GM12878 (cell line): ENCODE results near the gene PABPC1L2A. TPM values are rescaled to one million over a fixed set of nuclear protein-coding genes. Genes with fewer than 3 reads are reported as not detected.
"Not testable (repeated sequence)": the region's sequence is repeated elsewhere in the genome, so short reads cannot be mapped to it uniquely, and the experiment has no call there.

ENCODE experiments used
- ATAC-seq: fragments of 200-7000 bp; cut with Tn5 transposase; 3 replicates; pipeline ENCODE4 v1.9.1; 2020; ENCODE audit warnings: mild to moderate bottlenecking, moderate library complexity
- BruUV-seq: library from RNA; stranded (reverse); fragments of 400-500 nt; replicated peaks from 2 replicates; lab custom pipeline; 2021; lab: Mats Ljungman, UMichigan
- CTCF ChIA-PET: fragments of 300-600 bp; sonication (Branson Sonifier 250); formaldehyde crosslinking; extraction: SDS; loops from one replicate; lab custom pipeline; 2021; ENCODE audit warnings: inconsistent platforms; lab: Yijun Ruan, JAX
- POLR2A ChIA-PET: fragments of 350-600 bp; formaldehyde crosslinking; extraction: SDS; loops from one replicate; lab custom pipeline; 2021; ENCODE audit warnings: inconsistent platforms; lab: Charles Lee
- RAD21 ChIA-PET: fragments of 300-600 bp; sonication (Branson Sonifier 250); formaldehyde crosslinking; loops from one replicate; lab custom pipeline; 2023; ENCODE audit warnings: antibody characterized with exemption; ENCODE audit not compliant: unreplicated experiment; lab: Charles Lee
- SMC1A ChIA-PET: fragments of 300-600 bp; sonication (Branson Sonifier 250); formaldehyde crosslinking; loops from one replicate; lab custom pipeline; 2023; ENCODE audit not compliant: unreplicated experiment, uncharacterized antibody; lab: Charles Lee
- DNase-seq: peaks from one replicate; pipeline ENCODE4 v3.0.0-alpha.2; 2011; ENCODE audit warnings: low read depth, low spot score
- FAIRE-seq: peaks from 3 replicates; lab custom pipeline; 2011; peaks lifted over from hg19 to GRCh38; lab: Jason Lieb, UNC
- H2AFZ ChIP-seq: 2 replicates; pipeline ENCODE4 v1.6.0; 2011; ENCODE audit warnings: low read depth, low read length, control low read depth; ENCODE audit not compliant: control insufficient read depth
- H3K27ac ChIP-seq: 2 replicates; pipeline ENCODE4 v1.5.1; 2011; ENCODE audit warnings: control low read depth; ENCODE audit not compliant: control insufficient read depth, insufficient read depth
- H3K27me3 ChIP-seq, 2 experiments: replicated peaks in 1 of 2; 2 replicates each; pipeline versions ENCODE4 v1.6.0 to v1.6.1; 2011; ENCODE audit warnings: low read length in 1 of 2; ENCODE audit not compliant: control insufficient read depth in 2 of 2, insufficient read depth in 2 of 2
- H3K36me3 ChIP-seq, 2 experiments: 2 replicates each; pipeline ENCODE4 v1.5.1; 2011; ENCODE audit warnings: low read length in 1 of 2; ENCODE audit not compliant: control insufficient read depth in 2 of 2, insufficient read depth in 2 of 2
- H3K4me1 ChIP-seq: 2 replicates; pipeline ENCODE4 v1.6.1; 2011; ENCODE audit warnings: mild to moderate bottlenecking, low read length, moderate library complexity, mixed read lengths; ENCODE audit not compliant: control insufficient read depth, insufficient read depth
- H3K4me2 ChIP-seq: 2 replicates; pipeline ENCODE4 v1.6.0; 2011; ENCODE audit warnings: control low read depth; ENCODE audit not compliant: control insufficient read depth, insufficient read depth
- H3K4me3 ChIP-seq: fragments of 200-600 bp; sonication (generic); 2 replicates; pipeline ENCODE4 v1.5.1; 2016
- H3K79me2 ChIP-seq: 2 replicates; pipeline ENCODE4 v1.6.0; 2011; ENCODE audit warnings: low read length; ENCODE audit not compliant: control insufficient read depth, insufficient read depth
- H3K9ac ChIP-seq: 2 replicates; pipeline ENCODE4 v1.8.0; 2011; ENCODE audit warnings: low read length, control low read depth, mixed read lengths; ENCODE audit not compliant: control insufficient read depth, insufficient read depth
- H3K9me3 ChIP-seq: replicated peaks from 3 replicates; pipeline ENCODE4 v1.5.1; 2011; ENCODE audit warnings: mild to moderate bottlenecking, low read length; ENCODE audit not compliant: control insufficient read depth, insufficient read depth
- H4K20me1 ChIP-seq: 2 replicates; pipeline ENCODE4 v1.6.0; 2011; ENCODE audit not compliant: control insufficient read depth, insufficient read depth
- BMI1 ChIP-seq: fragments of 450-650 bp; IDR thresholded peaks from 2 replicates; pipeline ENCODE4 v1.6.1; 2016; ENCODE audit warnings: mild to moderate bottlenecking, moderate library complexity, borderline replicate concordance
- BRCA1 ChIP-seq: IDR thresholded peaks from 2 replicates; pipeline ENCODE4 v1.6.1; 2011; ENCODE audit warnings: low read depth, low read length, improper control_type of control experiment
- RB1 ChIP-seq: fragments of 450-650 bp; formaldehyde crosslinking; IDR thresholded peaks from 2 replicates; pipeline ENCODE4 v1.6.1; 2017; ENCODE audit warnings: mild to moderate bottlenecking, borderline replicate concordance
- SPI1 ChIP-seq: IDR thresholded peaks from 2 replicates; pipeline ENCODE4 v1.6.1; 2011; ENCODE audit warnings: low read depth, mild to moderate bottlenecking, low read length, moderate library complexity, borderline replicate concordance; ENCODE audit not compliant: insufficient read depth
- TARDBP ChIP-seq: IDR thresholded peaks from 2 replicates; pipeline ENCODE4 v1.6.1; 2016; ENCODE audit warnings: borderline replicate concordance
- WGBS: methylation state at CpG from one replicate; pipeline ENCODE4 v1.1.6; 2016; ENCODE audit warnings: low lambda C conversion rate; ENCODE audit not compliant: insufficient replicate concordance, insufficient coverage; ENCODE audit errors: missing lambda C conversion rate; 5-methylcytosine and 5-hydroxymethylcytosine counted together
- in situ Hi-C: fragments of 300-500 bp; cut with MboI; formaldehyde crosslinking; loops from 9 replicates; pipeline ENCODE4 v1.14.3; 2018; ENCODE audit warnings: mixed read lengths
- intact Hi-C: fragments of 100-400 bp; cut with micrococcal nuclease; formaldehyde crosslinking; loops from one replicate; pipeline ENCODE4 v1.14.2; 2022; ENCODE audit not compliant: unreplicated experiment
- polyA plus RNA-seq, 11 experiments: library from polyadenylated mRNA; depleted of rRNA in 4 of 11; unstranded in 6 of 11; stranded (reverse) in 5 of 11; fragments of >200 nt; fragmentation: Nextera tagmentation in 4 of 11; fragmentation: Illumina TruSeq in 1 of 11; extraction: Ambion mirVana in 4 of 11; extraction: Trizol in 1 of 11; gene quantifications; 1 replicate in 1 of 11; 2 replicates in 10 of 11; pipeline versions ENCODE4 v1.2.1 to v1.2.3, GENCODE V29; 2011 to 2016; ENCODE audit warnings: inconsistent platforms in 2 of 11, missing spikeins in 2 of 11, low read depth in 1 of 11
- total RNA-seq, 4 experiments: library from RNA; depleted of rRNA in 3 of 4; stranded (reverse); fragments of >200 nt in 3 of 4; fragmentation: Illumina TruSeq in 1 of 4; extraction: Trizol in 1 of 4; gene quantifications; 2 replicates each; pipeline versions ENCODE4 v1.2.1 to v1.2.3, GENCODE V29; 2013 to 2021
- TF ChIP-seq, protein P1 (sequence below): IDR thresholded peaks from 2 replicates; pipeline ENCODE4 v1.6.1; 2011; ENCODE audit warnings: borderline replicate concordance, low read depth, mild to moderate bottlenecking, moderate library complexity, low read length; ENCODE audit not compliant: insufficient read depth, poor library complexity, severe bottlenecking
- TF ChIP-seq, protein P2 (sequence below): IDR thresholded peaks from 2 replicates; pipeline ENCODE4 v1.6.1; 2012; ENCODE audit warnings: low read depth, low read length, improper control_type of control experiment

The PABPC1L2A gene
- total and polyA plus RNA-seq, 10 of the 15 experiments (the other 5 are each of a cell fraction or from before 2014, with no cell fraction given) = not detected

DNA sequence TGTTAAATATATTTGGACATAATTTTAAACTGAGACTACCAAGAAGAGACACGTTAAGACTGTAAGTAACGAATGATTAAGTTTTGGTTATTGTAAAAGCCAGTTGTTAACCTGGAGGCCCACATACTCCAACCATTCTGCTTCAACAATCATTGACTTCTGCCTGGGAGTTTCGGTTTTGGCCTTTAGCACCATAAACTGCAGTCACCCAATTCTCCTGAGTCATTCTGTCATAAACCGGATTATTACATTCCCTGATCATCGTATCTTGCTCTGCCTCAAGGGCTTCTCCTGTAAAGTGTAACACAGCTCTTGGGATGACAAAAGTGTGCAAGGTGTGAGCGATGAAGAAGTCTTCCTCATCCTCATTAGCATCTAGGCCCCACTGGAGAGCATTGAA is 46.9 kb upstream of the PABPC1L2A start (continued):
- TF ChIP-seq TARDBP (no peak), BRCA1 (no peak), RB1 (no peak), SPI1 (no peak), BMI1 (no peak)
- TF ChIP-seq, protein P1, sequence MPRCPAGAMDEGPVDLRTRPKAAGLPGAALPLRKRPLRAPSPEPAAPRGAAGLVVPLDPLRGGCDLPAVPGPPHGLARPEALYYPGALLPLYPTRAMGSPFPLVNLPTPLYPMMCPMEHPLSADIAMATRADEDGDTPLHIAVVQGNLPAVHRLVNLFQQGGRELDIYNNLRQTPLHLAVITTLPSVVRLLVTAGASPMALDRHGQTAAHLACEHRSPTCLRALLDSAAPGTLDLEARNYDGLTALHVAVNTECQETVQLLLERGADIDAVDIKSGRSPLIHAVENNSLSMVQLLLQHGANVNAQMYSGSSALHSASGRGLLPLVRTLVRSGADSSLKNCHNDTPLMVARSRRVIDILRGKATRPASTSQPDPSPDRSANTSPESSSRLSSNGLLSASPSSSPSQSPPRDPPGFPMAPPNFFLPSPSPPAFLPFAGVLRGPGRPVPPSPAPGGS = no peak
- TF ChIP-seq, protein P2, sequence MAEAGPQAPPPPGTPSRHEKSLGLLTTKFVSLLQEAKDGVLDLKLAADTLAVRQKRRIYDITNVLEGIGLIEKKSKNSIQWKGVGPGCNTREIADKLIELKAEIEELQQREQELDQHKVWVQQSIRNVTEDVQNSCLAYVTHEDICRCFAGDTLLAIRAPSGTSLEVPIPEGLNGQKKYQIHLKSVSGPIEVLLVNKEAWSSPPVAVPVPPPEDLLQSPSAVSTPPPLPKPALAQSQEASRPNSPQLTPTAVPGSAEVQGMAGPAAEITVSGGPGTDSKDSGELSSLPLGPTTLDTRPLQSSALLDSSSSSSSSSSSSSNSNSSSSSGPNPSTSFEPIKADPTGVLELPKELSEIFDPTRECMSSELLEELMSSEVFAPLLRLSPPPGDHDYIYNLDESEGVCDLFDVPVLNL = no peak

DNA sequence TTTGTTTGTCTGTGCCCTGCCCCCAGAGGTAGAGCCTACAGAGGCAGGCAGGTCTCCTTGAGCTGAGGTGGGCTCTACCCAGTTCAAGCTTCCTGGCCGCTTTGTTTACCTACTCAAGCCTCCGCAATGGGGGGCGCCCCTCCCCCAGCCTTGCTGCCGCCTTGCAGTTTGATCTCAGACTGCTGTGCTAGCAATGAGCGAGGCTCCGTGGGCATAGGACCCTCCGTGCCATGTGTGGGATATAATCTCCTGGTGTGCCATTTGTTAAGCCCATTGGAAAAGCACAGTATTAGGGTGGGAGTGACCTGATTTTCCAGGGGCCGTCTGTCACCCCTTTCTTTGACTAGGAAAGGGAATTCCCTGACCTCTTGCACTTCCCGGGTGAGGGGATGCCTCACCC is 20.2 kb upstream of the PABPC1L2A start:
- H3K27ac ChIP-seq, H4K20me1 ChIP-seq, ATAC-seq, H3K79me2 ChIP-seq, H3K27me3 ChIP-seq, H3K4me1 ChIP-seq, H3K9me3 ChIP-seq, H3K4me3 ChIP-seq, DNase-seq, intact Hi-C loops, H3K4me2 ChIP-seq, in situ Hi-C loops, FAIRE-seq, RAD21 ChIA-PET, H3K36me3 ChIP-seq, POLR2A ChIA-PET, CTCF ChIA-PET, H2AFZ ChIP-seq, SMC1A ChIA-PET, H3K9ac ChIP-seq, BruUV-seq: not testable (repeated sequence)
- 36% methylated on average over 9 of the region's 9 CpGs for WGBS

DNA sequence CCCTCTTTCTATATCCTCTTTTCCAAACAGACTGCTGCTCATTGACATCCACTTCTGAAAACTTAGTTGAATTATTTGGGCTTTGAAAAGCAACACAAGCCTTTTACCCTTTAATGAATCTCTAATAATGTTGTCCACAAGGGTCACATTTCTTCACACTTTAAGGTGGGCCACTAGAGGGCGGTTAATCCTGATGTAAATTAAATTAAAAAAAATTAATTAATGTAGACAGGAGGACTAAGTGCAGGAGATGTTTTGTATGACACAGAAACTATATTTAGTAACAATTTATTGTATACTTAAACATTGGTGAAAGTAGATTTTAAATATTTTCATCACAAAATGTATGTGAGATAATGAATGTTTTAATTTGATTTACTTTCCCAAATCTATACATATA is 7.5 kb upstream of the PABPC1L2A start:
- SMC1A ChIA-PET, H3K27me3 ChIP-seq, ATAC-seq, H3K79me2 ChIP-seq, intact Hi-C loops, H3K36me3 ChIP-seq, RAD21 ChIA-PET, POLR2A ChIA-PET, DNase-seq, FAIRE-seq, H4K20me1 ChIP-seq, H3K4me1 ChIP-seq, H3K4me2 ChIP-seq, H3K9me3 ChIP-seq, BruUV-seq, H3K9ac ChIP-seq, H2AFZ ChIP-seq, H3K4me3 ChIP-seq, H3K27ac ChIP-seq, in situ Hi-C loops, CTCF ChIA-PET: not testable (repeated sequence)
- 0% methylated on average over 1 of the region's 1 CpG for WGBS

DNA sequence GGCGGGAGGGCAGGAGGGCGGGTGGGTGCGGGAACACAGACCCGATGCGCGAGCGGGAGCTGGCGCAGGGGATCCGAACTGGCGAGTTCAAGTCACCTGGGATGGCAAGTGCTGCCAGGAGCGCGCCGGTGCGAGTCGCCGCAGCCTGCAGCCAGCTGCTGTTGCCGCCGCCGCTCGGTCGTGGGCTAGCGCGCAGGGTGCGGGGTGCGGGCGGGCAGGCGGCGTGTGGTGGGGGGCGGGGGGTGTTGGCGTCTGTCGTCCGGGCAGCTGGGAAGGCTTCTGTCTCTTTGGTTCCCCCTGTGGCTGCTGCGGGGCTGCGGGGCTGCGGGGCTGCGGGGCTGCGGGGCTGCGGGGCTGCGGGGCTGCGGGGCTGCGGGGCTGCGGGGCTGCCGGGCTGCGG is 572 bp upstream of the PABPC1L2A start:
- H3K36me3 ChIP-seq, H2AFZ ChIP-seq, SMC1A ChIA-PET, H3K4me1 ChIP-seq, CTCF ChIA-PET, DNase-seq, H3K27me3 ChIP-seq, POLR2A ChIA-PET, H3K4me3 ChIP-seq, H3K79me2 ChIP-seq, RAD21 ChIA-PET, H3K9ac ChIP-seq, H3K27ac ChIP-seq, intact Hi-C loops, ATAC-seq, BruUV-seq, H3K4me2 ChIP-seq, FAIRE-seq, H4K20me1 ChIP-seq, in situ Hi-C loops, H3K9me3 ChIP-seq: not testable (repeated sequence)
- no CpG with 5 or more reads among the region's 44 CpGs for WGBS
